CD14-positive monocyte (primary cell): ENCODE measurements around the gene GRIK4. TPM values are rescaled to one million over a fixed set of nuclear protein-coding genes. Genes with fewer than 3 reads are reported as not detected.

Experiments used
- DNase-seq, 3 donors: peaks; one replicate each; pipeline ENCODE4 v3.0.0-alpha.2; 2011 to 2022
- H2AFZ ChIP-seq: 2 replicates; pipeline ENCODE4 v1.6.0; 2012; ENCODE audit warnings: mild to moderate bottlenecking, low read depth, low read length, inconsistent platforms; ENCODE audit not compliant: insufficient read depth, poor library complexity, severe bottlenecking
- H3K27ac ChIP-seq, 2 donors: 1 replicate in 1 of 2; 2 replicates in 1 of 2; pipeline ENCODE4 v1.5.1; 2012 to 2013; ENCODE audit warnings: low read length in 2 of 2, control low read depth in 1 of 2, inconsistent platforms in 1 of 2, low read depth in 1 of 2, mild to moderate bottlenecking in 1 of 2
- H3K27me3 ChIP-seq, 2 donors: one replicate each; pipeline versions ENCODE4 v1.6.0 to v1.6.1; 2011 to 2013; ENCODE audit warnings: low read length in 2 of 2; ENCODE audit not compliant: control insufficient read depth in 2 of 2, insufficient read depth in 2 of 2
- H3K36me3 ChIP-seq, 2 donors: replicated peaks in 1 of 2; 1 replicate in 1 of 2; 2 replicates in 1 of 2; pipeline versions ENCODE4 v1.5.1 to v1.6.1; 2012 to 2013; ENCODE audit warnings: low read length in 2 of 2, control low read depth in 1 of 2, inconsistent platforms in 1 of 2, mild to moderate bottlenecking in 1 of 2; ENCODE audit not compliant: insufficient read depth in 2 of 2, control insufficient read depth in 1 of 2
- H3K4me1 ChIP-seq, 2 donors: 1 replicate in 1 of 2; 2 replicates in 1 of 2; pipeline versions ENCODE4 v1.5.1 to v1.6.1; 2012 to 2013; ENCODE audit warnings: low read length in 2 of 2, control low read depth in 1 of 2, inconsistent platforms in 1 of 2, mild to moderate bottlenecking in 1 of 2, moderate library complexity in 1 of 2; ENCODE audit not compliant: insufficient read depth in 2 of 2, control insufficient read depth in 1 of 2
- H3K4me2 ChIP-seq: replicated peaks from 2 replicates; pipeline ENCODE3; 2012; ENCODE audit warnings: low read length, moderate library complexity, mild to moderate bottlenecking; ENCODE audit not compliant: poor library complexity, severe bottlenecking; ENCODE audit errors: extremely low read depth
- H3K4me3 ChIP-seq, 3 experiments: fragments of 200-600 bp in 1 of 3; sonication (generic) in 1 of 3; replicated peaks in 1 of 3; 1 replicate in 2 of 3; 2 replicates in 1 of 3; pipeline ENCODE4 v1.5.1; 2011 to 2013; ENCODE audit warnings: low read length in 3 of 3, mild to moderate bottlenecking in 3 of 3, control low read depth in 2 of 3, low read depth in 2 of 3, inconsistent platforms in 1 of 3, moderate library complexity in 1 of 3
- H3K79me2 ChIP-seq: 2 replicates; pipeline ENCODE4 v1.6.0; 2012; ENCODE audit warnings: mild to moderate bottlenecking, control low read depth, inconsistent platforms, low read length, moderate library complexity; ENCODE audit not compliant: insufficient read depth
- H3K9ac ChIP-seq: 2 replicates; pipeline ENCODE4 v1.6.0; 2017; ENCODE audit warnings: low read length, mild to moderate bottlenecking; ENCODE audit not compliant: insufficient read depth, poor library complexity, severe bottlenecking
- H3K9me3 ChIP-seq, 2 donors: replicated peaks in 1 of 2; 1 replicate in 1 of 2; 2 replicates in 1 of 2; pipeline versions ENCODE4 v1.5.1 to v1.6.1; 2012 to 2013; ENCODE audit warnings: low read length in 2 of 2, control low read depth in 1 of 2; ENCODE audit not compliant: control insufficient read depth in 1 of 2, insufficient read depth in 1 of 2
- H4K20me1 ChIP-seq: 2 replicates; pipeline ENCODE4 v1.6.0; 2012; ENCODE audit warnings: mild to moderate bottlenecking, low read length, control low read depth, moderate library complexity; ENCODE audit not compliant: insufficient read depth
- H3K27ac Mint-ChIP-seq, 7 donors: one replicate each; pipeline ENCODE4 v1.8.0; 2020; ENCODE audit warnings: mild to moderate bottlenecking in 7 of 7, mixed read lengths in 7 of 7, moderate library complexity in 6 of 7, inconsistent platforms in 2 of 7
- H3K27me3 Mint-ChIP-seq, 3 donors: one replicate each; pipeline ENCODE4 v1.8.0; 2021 to 2022; ENCODE audit warnings: low read depth in 3 of 3, mild to moderate bottlenecking in 3 of 3, mixed read lengths in 3 of 3, moderate library complexity in 3 of 3, inconsistent platforms in 1 of 3
- H3K36me3 Mint-ChIP-seq, 2 donors: one replicate each; pipeline ENCODE4 v1.8.0; 2020; ENCODE audit warnings: mixed read lengths in 2 of 2, inconsistent platforms in 1 of 2, mild to moderate bottlenecking in 1 of 2
- H3K4me1 Mint-ChIP-seq: one replicate; pipeline ENCODE4 v1.8.0; 2020; ENCODE audit warnings: mild to moderate bottlenecking, mixed read lengths
- H3K4me3 Mint-ChIP-seq, 2 donors: one replicate each; pipeline ENCODE4 v1.8.0; 2020; ENCODE audit warnings: mild to moderate bottlenecking in 2 of 2, mixed read lengths in 2 of 2, moderate library complexity in 1 of 2
- H3K9me3 Mint-ChIP-seq, 7 donors: one replicate each; pipeline ENCODE4 v1.8.0; 2020 to 2022; ENCODE audit warnings: mixed read lengths in 7 of 7, mild to moderate bottlenecking in 6 of 7, moderate library complexity in 6 of 7, inconsistent platforms in 2 of 7
- CTCF ChIP-seq: fragments of 200-600 bp; IDR thresholded peaks from one replicate; pipeline ENCODE4 v1.8.0; 2022; ENCODE audit warnings: antibody characterized with exemption, mild to moderate bottlenecking
- WGBS: methylation state at CpG from one replicate; pipeline ENCODE4 v1.1.5; 2013; ENCODE audit warnings: missing lambda C conversion rate; ENCODE audit not compliant: insufficient coverage; 5-methylcytosine and 5-hydroxymethylcytosine counted together
- intact Hi-C, 2 donors: fragments of 100-400 bp; cut with micrococcal nuclease; formaldehyde crosslinking; loops; one replicate each; pipeline versions ENCODE4 v1.15.0 to v1.15.1; 2023
- polyA plus RNA-seq, 3 donors: library from polyadenylated mRNA; depleted of rRNA in 1 of 3; unstranded in 2 of 3; stranded (reverse) in 1 of 3; fragments of 300-500 nt in 2 of 3; fragments of >200 nt in 1 of 3; fragmentation: Illumina TruSeq in 2 of 3; gene quantifications; 1 replicate in 2 of 3; 2 replicates in 1 of 3; pipeline ENCODE4 v1.2.3, GENCODE V29; 2012 to 2021

The GRIK4 gene
- polyA plus RNA-seq, 3 donors: not detected

- H2AFZ ChIP-seq: no peak overlapping the region
- H3K9ac ChIP-seq: no peak overlapping the region
- peaks cover 25 to 44% of the 10 kb centered on the region in 2 donors for H3K27me3 ChIP-seq
- H3K4me1 ChIP-seq: no peaks in the 10 kb centered on the region
- no peak overlapping the region for H3K27ac Mint-ChIP-seq
- no peak for DNase-seq
- no peaks in the 10 kb centered on the region for H4K20me1 ChIP-seq
- no peaks in the 10 kb centered on the region for H3K36me3 ChIP-seq
- H3K36me3 Mint-ChIP-seq: no peaks in the 10 kb centered on the region
- 96% methylated on average over 5 of the region's 14 CpGs for WGBS
- peaks cover 35 to 68% (median 42%) of the 10 kb centered on the region in 3 donors for H3K27me3 Mint-ChIP-seq
- H3K79me2 ChIP-seq: no peaks in the 10 kb centered on the region
- H3K9me3 ChIP-seq: no peaks in the 10 kb centered on the region
- peak overlapping the region in 1 of 2 donors; percentile 60 for H3K4me3 Mint-ChIP-seq
- no peak overlapping the region for H3K4me3 ChIP-seq
- H3K4me2 ChIP-seq: no peak overlapping the region
- intact Hi-C loops: no loop called here
- no peak overlapping the region for H3K27ac ChIP-seq
- H3K9me3 Mint-ChIP-seq: peaks cover 0 to 3% (median 0%) of the 10 kb centered on the region in 7 donors
- no peaks in the 10 kb centered on the region for H3K4me1 Mint-ChIP-seq
- no peak for TF ChIP-seq CTCF
Observed at GRCh38 chr11:120565466-120566155, 54.1 kb downstream of the GRIK4 start.

GRCh38 chr11:120566176-120566575, 54.6 kb downstream of the GRIK4 start:
- Histone ChIP-seq H3K9me3 (no peaks in the 10 kb centered on the region), H2AFZ (no peak overlapping the region), H3K4me1 (no peaks in the 10 kb centered on the region), H3K4me2 (no peak overlapping the region), H3K9ac (no peak overlapping the region), H3K79me2 (no peaks in the 10 kb centered on the region), H3K27me3 (peaks cover 25 to 44% of the 10 kb centered on the region in 2 donors), H4K20me1 (no peaks in the 10 kb centered on the region), H3K36me3 (no peaks in the 10 kb centered on the region), H3K27ac (no peak overlapping the region), H3K4me3 (no peak overlapping the region)
- DNase-seq: no peak
- H3K4me1 Mint-ChIP-seq: no peaks in the 10 kb centered on the region
- H3K9me3 Mint-ChIP-seq: peaks cover 0 to 5% (median 0%) of the 10 kb centered on the region in 7 donors
- intact Hi-C loops: no loop called here
- no peak for TF ChIP-seq CTCF
- peak overlapping the region in 1 of 2 donors; percentile 51 for H3K4me3 Mint-ChIP-seq
- 74% methylated on average over 5 of the region's 5 CpGs for WGBS
- H3K27ac Mint-ChIP-seq: no peak overlapping the region
- peaks cover 35 to 67% (median 42%) of the 10 kb centered on the region in 3 donors for H3K27me3 Mint-ChIP-seq
- H3K36me3 Mint-ChIP-seq: no peaks in the 10 kb centered on the region
